Activated CD4-positive, alpha-beta memory T cell treated with anti-CD3 and anti-CD28 coated beads, Interleukin-2, amount 10 ng/mL, durations not matched to agents 7 days and 5 days (primary cell): ENCODE measurements around the gene CNBP. TPM values are rescaled to one million over a fixed set of nuclear protein-coding genes. Genes with fewer than 3 reads are reported as not detected.
A peak's percentile ranks its signal among the peaks of the same experiment; 100 is the strongest.

Source experiments
- CTCF ChIA-PET: fragments of 350-600 bp; sonication (Branson Sonifier 250); formaldehyde crosslinking; loops from one replicate; lab custom pipeline; 2021; ENCODE audit warnings: antibody characterized with exemption, inconsistent platforms; lab: Charles Lee
- POLR2A ChIA-PET: fragments of 350-600 bp; sonication (Branson Sonifier 250); formaldehyde crosslinking; loops from one replicate; lab custom pipeline; 2021; ENCODE audit warnings: antibody characterized with exemption; lab: Charles Lee
- DNase-seq: peaks from one replicate; pipeline ENCODE4 v3.0.0-alpha.2; 2020
- H3K27ac Mint-ChIP-seq: one replicate; pipeline ENCODE4 v1.8.0; 2021; ENCODE audit warnings: mild to moderate bottlenecking, mixed read lengths
- H3K27me3 Mint-ChIP-seq: one replicate; pipeline ENCODE4 v1.8.0; 2021; ENCODE audit warnings: mixed read lengths
- H3K36me3 Mint-ChIP-seq: one replicate; pipeline ENCODE4 v1.8.0; 2021; ENCODE audit warnings: low read depth, mixed read lengths
- H3K4me1 Mint-ChIP-seq: one replicate; pipeline ENCODE4 v1.8.0; 2021; ENCODE audit warnings: mixed read lengths
- H3K4me3 Mint-ChIP-seq: one replicate; pipeline ENCODE4 v1.8.0; 2021; ENCODE audit warnings: mild to moderate bottlenecking, mixed read lengths
- H3K9me3 Mint-ChIP-seq: one replicate; pipeline ENCODE4 v1.8.0; 2021; ENCODE audit warnings: mixed read lengths
- total RNA-seq, 2 experiments: library from RNA; stranded (reverse); gene quantifications; one replicate each; pipeline ENCODE4 v1.2.3, GENCODE V29; 2021

CNBP gene
- total RNA-seq, 2 experiments from 2014 or later = 321 to 322 TPM

DNA sequence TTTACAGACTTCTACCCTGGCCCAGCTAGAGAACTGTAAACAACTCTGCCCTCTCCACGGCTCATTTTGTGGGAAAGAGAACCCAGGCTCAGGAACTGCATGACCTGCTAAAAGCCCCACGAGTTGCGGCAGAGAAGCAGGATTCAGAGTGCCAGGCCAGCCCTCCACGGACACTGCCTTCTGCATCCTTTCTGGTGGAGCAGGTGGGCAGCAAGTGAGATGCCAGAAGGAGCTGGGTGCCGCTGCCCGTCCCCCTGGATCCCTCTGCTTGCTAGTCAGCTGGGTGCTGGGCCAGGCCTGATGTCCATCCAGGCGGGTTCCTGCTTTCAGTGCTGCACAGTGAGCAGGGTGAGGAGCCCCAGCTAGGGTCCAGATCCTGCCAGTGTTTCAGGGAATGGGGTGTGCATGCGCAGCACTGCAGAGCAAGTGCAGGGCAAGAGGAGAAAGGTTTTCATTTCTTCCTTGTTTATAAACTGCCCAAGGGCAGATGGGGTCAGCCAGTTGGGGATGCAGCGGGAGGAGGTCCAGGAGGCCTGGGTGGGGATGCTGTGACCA, 56.9 kb downstream of the CNBP start:
- ChIA-PET CTCF (no interaction called here), POLR2A (interaction anchor here (1.2 to 2.2 kb wide), 2 partner anchors 9 to 56 kb away, joined by 3 to 7 read pairs; partner anchors contain the start of gene CNBP)
- Mint-ChIP-seq H3K27me3 (no peaks in the 10 kb centered on the region), H3K27ac (no peak overlapping the region), H3K9me3 (no peaks in the 10 kb centered on the region), H3K4me1 (peaks cover 20% of the 10 kb centered on the region), H3K4me3 (no peak overlapping the region), H3K36me3 (peaks cover 16% of the 10 kb centered on the region)
- DNase-seq = no peak

DNA sequence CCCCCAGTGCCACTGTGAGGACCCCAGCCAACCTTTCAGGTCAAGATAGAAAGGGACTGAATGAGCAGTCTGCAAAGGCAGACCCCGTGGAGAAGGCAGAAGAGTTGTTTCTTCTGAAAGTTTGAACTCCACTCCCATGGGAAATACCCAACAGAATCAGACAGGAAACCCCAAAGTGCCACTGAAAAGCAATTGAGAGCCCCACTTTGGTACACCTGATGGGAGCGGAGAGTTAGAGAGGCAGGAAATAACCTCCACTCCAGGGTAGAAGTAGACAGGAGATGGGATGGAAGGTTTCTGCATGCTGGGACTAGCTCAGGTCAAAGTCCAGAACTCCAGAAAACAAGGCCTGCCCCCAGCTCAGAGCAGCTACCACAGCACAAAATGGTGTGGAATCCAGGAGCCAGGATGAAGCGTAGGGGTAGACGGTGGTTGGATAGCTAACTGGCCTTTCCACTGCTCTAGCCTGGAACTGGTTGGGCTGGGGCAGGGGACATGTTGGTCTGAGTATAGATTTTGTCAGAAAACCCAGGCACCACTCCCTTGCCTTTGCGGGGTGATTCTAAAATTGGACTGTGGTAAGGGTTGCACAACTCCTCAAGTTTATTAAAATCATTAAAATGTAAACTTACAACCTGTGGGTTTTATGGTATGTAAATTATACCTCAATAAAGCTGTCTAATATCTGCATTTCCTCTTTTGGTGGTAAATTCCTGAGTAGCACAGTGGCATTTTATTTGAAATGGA, 60.2 kb downstream of the CNBP start:
- peak overlapping the region; percentile 18 for H3K27ac Mint-ChIP-seq
- H3K9me3 Mint-ChIP-seq = no peaks in the 10 kb centered on the region
- DNase-seq = no peak
- peaks cover 22% of the 10 kb centered on the region for H3K36me3 Mint-ChIP-seq
- peaks cover 28% of the 10 kb centered on the region for H3K4me1 Mint-ChIP-seq
- ChIA-PET POLR2A (interaction anchor here (1.1 to 8.4 kb wide), 10 partner anchors 8 to 318 kb away, joined by 4 to 111 read pairs (median 44); partner anchors contain the start of genes CNBP and COPG1), CTCF (interaction anchor here (0.9 to 1.5 kb wide), 4 partner anchors 70 to 153 kb away, joined by 3 to 5 read pairs (median 4); no protein-coding TSS in a partner anchor)
- H3K4me3 Mint-ChIP-seq = no peak overlapping the region
- no peaks in the 10 kb centered on the region for H3K27me3 Mint-ChIP-seq

DNA sequence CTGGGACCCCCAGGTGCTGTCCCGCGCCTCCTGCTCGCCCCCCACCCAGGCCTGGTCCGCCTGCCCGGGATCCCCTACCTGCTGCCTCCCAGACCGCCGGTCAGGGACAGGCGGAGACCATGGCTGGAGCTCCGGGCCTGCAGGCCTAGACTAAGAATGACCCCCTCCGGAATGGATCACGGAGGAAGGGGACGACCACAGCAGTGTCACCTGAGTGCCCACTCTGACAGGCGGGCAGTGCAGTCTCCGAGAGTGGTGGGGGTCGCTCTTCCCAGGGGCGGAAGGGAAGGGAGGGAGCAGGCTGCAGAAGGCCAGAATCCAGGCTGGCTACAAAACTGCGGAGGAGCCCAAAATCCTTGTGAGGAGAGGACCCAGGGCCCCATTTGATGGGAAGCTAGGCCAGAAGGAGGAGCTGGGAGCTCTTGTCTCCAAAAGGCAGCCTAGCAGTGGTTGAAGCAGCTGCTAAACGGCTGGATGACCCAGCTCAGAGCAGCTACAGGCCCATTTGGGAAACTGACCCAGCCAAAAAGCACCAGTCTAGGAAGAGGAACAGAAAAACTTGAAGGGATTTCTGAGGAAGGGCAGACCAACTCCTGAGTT, 61.2 kb downstream of the CNBP start:
- Mint-ChIP-seq H3K4me3 (peak overlapping the region; percentile 56), H3K27ac (peak overlapping the region; percentile 66), H3K9me3 (no peaks in the 10 kb centered on the region), H3K36me3 (peaks cover 31% of the 10 kb centered on the region), H3K27me3 (no peaks in the 10 kb centered on the region), H3K4me1 (peaks cover 37% of the 10 kb centered on the region)
- no peak for DNase-seq
- ChIA-PET POLR2A (interaction anchor here (0.9 to 8.4 kb wide), 17 partner anchors 9 to 319 kb away, joined by 3 to 111 read pairs (median 27); partner anchors contain the start of genes ACAD9, CNBP, COPG1 and HMCES), CTCF (interaction anchor here (0.9 to 5.0 kb wide), 9 partner anchors 11 to 152 kb away, joined by 3 to 63 read pairs (median 4); no protein-coding TSS in a partner anchor)

DNA sequence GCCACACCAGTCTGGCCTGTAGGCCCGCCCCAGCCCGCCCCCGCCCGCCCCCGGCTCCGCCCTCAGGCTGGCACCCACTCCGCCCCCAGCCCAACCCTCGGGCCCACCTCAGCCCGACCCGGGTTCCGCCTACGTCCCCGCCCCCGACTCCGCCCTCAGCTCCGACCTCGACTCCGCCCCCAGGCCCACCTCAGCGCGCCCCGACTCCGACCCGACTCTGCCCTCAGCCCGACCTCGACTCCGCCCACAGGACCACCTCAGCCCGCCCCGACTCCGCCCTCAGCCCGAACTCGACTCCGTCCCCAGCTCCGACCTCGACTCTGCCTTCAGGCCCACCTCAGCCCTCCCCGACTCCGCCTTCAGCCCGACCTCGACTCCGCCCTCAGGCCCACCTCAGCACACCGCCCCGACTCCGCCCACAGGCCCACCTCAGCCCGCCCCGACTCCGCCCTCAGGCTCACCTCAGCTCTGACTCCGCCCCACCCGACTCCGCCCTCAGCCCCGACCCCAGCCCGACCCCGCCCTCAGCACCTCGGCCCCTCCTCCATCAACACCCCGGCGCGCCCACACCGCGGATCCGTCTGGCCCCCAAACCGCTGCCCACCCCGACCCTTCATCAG, 61.8 kb downstream of the CNBP start, which contains the start of gene RAB43:
Gene RAB43 (minus strand): TSS at position 13 of the 620 bp plus-strand sequence. CDS start 315 bp downstream, outside the sequence.
- peaks cover 35% of the 10 kb centered on the region for H3K36me3 Mint-ChIP-seq
- ChIA-PET CTCF (interaction anchor here (0.8 to 5.0 kb wide), 10 partner anchors 10 to 152 kb away, joined by 3 to 63 read pairs (median 4); partner anchors contain the start of gene COPG1), POLR2A (interaction anchor here (0.8 to 8.4 kb wide), 24 partner anchors 11 to 471 kb away, joined by 3 to 111 read pairs (median 14); partner anchors contain the start of genes ACAD9, CNBP, COPG1 and HMCES)

DNA sequence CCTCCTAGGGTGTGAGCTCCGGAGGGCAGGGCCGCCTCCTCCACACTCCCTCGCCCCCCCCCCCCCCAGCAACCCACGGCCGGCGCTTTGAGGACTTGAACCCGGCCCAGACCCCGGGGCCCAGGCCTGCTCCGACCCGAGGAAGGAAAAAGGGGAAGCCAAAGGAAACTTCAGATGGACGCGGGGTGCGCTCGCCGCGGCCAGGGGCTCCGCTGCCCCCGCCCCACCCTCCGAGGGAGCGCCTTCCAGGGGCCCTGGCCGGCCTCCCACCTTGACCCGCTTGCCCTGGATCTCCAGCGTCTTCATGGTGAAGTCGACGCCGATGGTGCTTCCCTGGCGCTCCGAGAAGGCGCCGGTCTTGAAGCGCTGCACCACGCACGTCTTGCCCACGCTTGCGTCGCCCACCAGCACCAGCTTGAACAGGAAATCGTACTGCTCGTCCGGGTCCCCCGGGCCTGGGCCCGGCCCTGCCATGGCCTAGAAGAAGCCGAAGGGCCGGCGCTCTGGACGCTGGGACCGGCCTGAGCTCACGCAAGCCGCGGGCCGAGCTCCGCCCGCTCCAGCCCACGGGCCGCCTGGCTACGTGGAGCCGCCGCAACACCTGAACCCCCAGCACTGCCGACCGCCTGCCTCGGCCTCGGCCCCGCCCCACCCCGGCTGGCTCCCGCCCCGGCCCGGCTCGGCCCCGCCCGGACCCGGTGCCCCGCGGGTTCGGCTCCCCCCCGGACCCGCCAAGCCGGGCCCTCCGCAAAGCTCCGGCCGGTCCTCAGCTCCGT, 62.5 kb downstream of the CNBP start:
- POLR2A ChIA-PET = interaction anchor here (0.7 to 8.4 kb wide), 35 partner anchors 8 to 470 kb away, joined by 3 to 111 read pairs (median 5); partner anchors contain the start of genes ACAD9, CNBP, COPG1 and HMCES
- Mint-ChIP-seq H3K4me3 (peak overlapping the region; percentile 91), H3K4me1 (peaks cover 48% of the 10 kb centered on the region), H3K27me3 (no peaks in the 10 kb centered on the region), H3K27ac (peak overlapping the region; percentile 96), H3K36me3 (peaks cover 39% of the 10 kb centered on the region), H3K9me3 (no peaks in the 10 kb centered on the region)
- peak; percentile 60 for DNase-seq
- CTCF ChIA-PET = interaction anchor here (0.8 to 5.0 kb wide), 16 partner anchors 53 to 504 kb away, joined by 3 to 63 read pairs (median 4); partner anchors contain the start of genes COPG1 and RAB7A

More for the DNA sequence above, 61.8 kb downstream of the CNBP start, which contains the start of gene RAB43:
- peak; percentile 89 for DNase-seq
- H3K27ac Mint-ChIP-seq = peak within 1 kb of the TSS; percentile 96
- peak within 1 kb of the TSS; percentile 91 for H3K4me3 Mint-ChIP-seq
- no peaks in the 10 kb centered on the region for H3K27me3 Mint-ChIP-seq
- H3K4me1 Mint-ChIP-seq = peaks cover 41% of the 10 kb centered on the region
- H3K9me3 Mint-ChIP-seq = no peaks in the 10 kb centered on the region

DNA sequence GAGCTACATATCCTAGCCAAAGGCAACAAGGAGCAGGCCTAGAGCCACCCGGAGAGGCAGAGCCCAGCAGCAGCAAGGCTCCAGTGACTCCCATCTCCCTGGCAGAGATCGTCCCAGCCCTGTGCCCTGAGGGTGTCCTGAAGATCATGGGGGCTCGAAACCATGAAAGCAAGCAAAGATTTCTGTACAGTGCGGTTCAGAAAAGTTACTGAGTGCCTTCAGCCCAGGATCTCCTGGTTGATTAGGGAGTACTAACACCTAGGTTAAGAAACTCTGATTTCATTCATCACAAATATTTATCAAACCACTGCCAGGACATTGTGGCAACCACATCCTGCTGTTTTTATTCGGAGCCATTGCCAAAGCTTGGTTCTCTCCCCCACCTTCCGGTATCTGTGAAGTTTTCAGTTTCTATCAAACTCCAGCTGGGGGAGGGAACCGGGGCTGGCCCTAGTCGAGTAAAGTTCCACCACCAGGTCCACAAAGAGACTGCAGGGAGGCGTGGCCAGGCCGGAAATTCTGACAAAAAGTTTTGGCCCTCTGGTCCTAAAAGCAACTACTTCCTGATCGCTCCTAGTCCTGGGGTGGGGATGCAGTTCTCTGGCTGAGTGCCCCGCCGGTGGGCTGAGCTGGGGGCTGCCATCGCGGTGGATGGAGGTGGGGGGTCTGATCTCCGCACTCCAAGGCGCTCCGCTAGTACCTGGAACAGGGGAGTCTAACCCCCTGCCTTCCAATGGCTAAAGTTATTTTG, 63.3 kb downstream of the CNBP start:
- peaks cover 53% of the 10 kb centered on the region for H3K4me1 Mint-ChIP-seq
- CTCF ChIA-PET = interaction anchor here (0.5 to 5.0 kb wide), 15 partner anchors 62 to 503 kb away, joined by 3 to 63 read pairs (median 4); partner anchors contain the start of gene RAB7A
- peak; percentile 96 for DNase-seq
- no peaks in the 10 kb centered on the region for H3K27me3 Mint-ChIP-seq
- H3K9me3 Mint-ChIP-seq = no peaks in the 10 kb centered on the region
- H3K4me3 Mint-ChIP-seq = peak overlapping the region; percentile 91
- peaks cover 45% of the 10 kb centered on the region for H3K36me3 Mint-ChIP-seq
- H3K27ac Mint-ChIP-seq = peak overlapping the region; percentile 96
- POLR2A ChIA-PET = interaction anchor here (0.7 to 8.4 kb wide), 32 partner anchors 9 to 469 kb away, joined by 3 to 111 read pairs (median 6); partner anchors contain the start of genes ACAD9, CNBP, COPG1 and HMCES

DNA sequence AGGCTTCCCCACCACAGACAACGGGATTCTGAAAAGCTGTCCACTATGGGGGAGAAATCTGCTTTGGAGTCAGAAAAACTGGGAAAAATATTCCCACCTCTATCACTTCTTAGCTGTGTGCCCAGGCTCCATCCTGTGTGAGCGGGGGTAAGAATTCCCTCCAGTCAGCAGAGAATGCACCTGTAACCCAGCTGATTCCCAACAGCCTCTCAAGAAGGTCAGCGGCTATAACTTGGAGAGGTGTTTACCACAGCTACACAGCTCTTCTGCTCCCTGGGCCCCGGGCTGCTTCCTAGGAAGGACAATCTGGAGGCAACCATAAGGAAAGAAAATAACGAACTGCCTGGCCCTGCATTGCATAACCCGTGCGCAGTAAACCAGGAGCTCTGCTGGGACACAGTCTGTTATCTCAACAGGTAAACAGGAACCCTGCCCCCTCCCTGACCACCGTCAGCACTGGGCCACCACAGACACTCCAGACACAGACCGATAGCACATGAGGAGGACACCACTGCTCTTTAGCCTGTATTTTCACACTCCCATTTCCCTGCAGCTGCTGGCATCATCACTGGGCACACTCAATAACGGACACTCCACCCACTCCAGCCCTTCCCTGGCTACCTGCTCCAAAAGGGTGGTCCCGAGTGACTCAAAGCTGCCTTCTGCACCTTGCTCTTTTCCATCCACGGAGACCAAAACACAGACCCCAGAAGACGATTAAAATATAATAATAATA, 64.2 kb downstream of the CNBP start:
- Mint-ChIP-seq H3K27ac (peak overlapping the region; percentile 96), H3K36me3 (peaks cover 50% of the 10 kb centered on the region), H3K9me3 (no peaks in the 10 kb centered on the region), H3K27me3 (no peaks in the 10 kb centered on the region), H3K4me3 (peak overlapping the region; percentile 91), H3K4me1 (peaks cover 57% of the 10 kb centered on the region)
- peak; percentile 54 for DNase-seq
- ChIA-PET CTCF (interaction anchor here (0.5 to 5.0 kb wide), 11 partner anchors 17 to 149 kb away, joined by 3 to 63 read pairs (median 4); partner anchors contain the start of gene COPG1), POLR2A (interaction anchor here (0.6 to 8.4 kb wide), 20 partner anchors 9 to 468 kb away, joined by 3 to 111 read pairs (median 21); partner anchors contain the start of genes CNBP, COPG1 and RPN1)

DNA sequence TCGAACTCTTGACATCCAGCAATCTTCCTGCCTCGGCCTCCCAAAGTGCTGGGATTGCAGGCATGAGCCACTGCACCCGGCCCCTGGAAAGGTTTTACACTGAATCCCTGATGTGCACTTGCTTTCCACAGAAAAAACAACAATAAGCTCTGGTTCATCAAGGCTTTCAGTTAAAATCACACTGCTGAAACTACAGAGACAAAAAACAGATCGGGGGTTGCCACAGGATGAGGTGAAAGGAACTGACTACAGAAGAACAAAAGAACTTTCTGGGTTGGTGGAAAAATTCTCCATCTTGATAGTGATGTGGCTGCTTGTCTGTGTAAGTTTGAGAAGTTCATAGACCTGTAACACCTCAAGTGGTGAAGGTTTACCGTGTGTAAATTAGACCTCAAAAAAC, 65.0 kb downstream of the CNBP start:
- peaks cover 62% of the 10 kb centered on the region for H3K4me1 Mint-ChIP-seq
- no peaks in the 10 kb centered on the region for H3K27me3 Mint-ChIP-seq
- H3K27ac Mint-ChIP-seq = peak overlapping the region; percentile 96
- POLR2A ChIA-PET = interaction anchor here (0.6 to 8.4 kb wide), 15 partner anchors 13 to 394 kb away, joined by 3 to 111 read pairs (median 41); partner anchors contain the start of genes CNBP and COPG1
- peaks cover 57% of the 10 kb centered on the region for H3K36me3 Mint-ChIP-seq
- H3K9me3 Mint-ChIP-seq = no peaks in the 10 kb centered on the region
- CTCF ChIA-PET = interaction anchor here (0.7 to 5.0 kb wide), 7 partner anchors 17 to 198 kb away, joined by 3 to 63 read pairs (median 6); a partner anchor contains a TSS
- H3K4me3 Mint-ChIP-seq = peak overlapping the region; percentile 91
- DNase-seq = peak; percentile 46
